Neural crest cell (in vitro differentiated cells): ENCODE results near the gene FABP2. TPM values are rescaled to one million over a fixed set of nuclear protein-coding genes. Genes with fewer than 3 reads are reported as not detected.

ENCODE experiments used
- DNase-seq: peaks from one replicate; pipeline ENCODE4 v3.0.0; 2021; ENCODE audit warnings: low read depth, mixed read lengths, low spot score
- H3K27ac Mint-ChIP-seq: one replicate; pipeline ENCODE4 v1.8.0; 2021; ENCODE audit warnings: mild to moderate bottlenecking, mixed read lengths; ENCODE audit not compliant: unreplicated experiment
- H3K27me3 Mint-ChIP-seq: 2 replicates; pipeline ENCODE4 v1.8.0; 2021; ENCODE audit warnings: low read depth, mild to moderate bottlenecking, mixed read lengths
- H3K36me3 Mint-ChIP-seq: 2 replicates; pipeline ENCODE4 v1.8.0; 2021; ENCODE audit warnings: low read depth, mild to moderate bottlenecking, mixed read lengths
- H3K4me1 Mint-ChIP-seq: 2 replicates; pipeline ENCODE4 v1.8.0; 2021; ENCODE audit warnings: mixed read lengths
- H3K4me3 Mint-ChIP-seq: one replicate; pipeline ENCODE4 v1.8.0; 2021; ENCODE audit warnings: mild to moderate bottlenecking, mixed read lengths
- H3K9me3 Mint-ChIP-seq: 2 replicates; pipeline ENCODE4 v1.8.0; 2021; ENCODE audit warnings: mixed read lengths
- CTCF ChIP-seq: fragments of 200-600 bp; sonication (generic); conservative IDR thresholded peaks from 2 replicates; pipeline ENCODE4 v1.5.0; 2021; ENCODE audit warnings: antibody characterized with exemption, mild to moderate bottlenecking
- total RNA-seq: library from RNA; stranded (reverse); gene quantifications from 2 replicates; pipeline ENCODE4 v1.2.1, GENCODE V29; 2021

FABP2 gene
- total RNA-seq, 1 donor from 2014 or later, result not detected

GRCh38 chr4:119315036-119315435 lies 6.9 kb downstream of the FABP2 start:
- Mint-ChIP-seq H3K9me3 (no peaks in the 10 kb centered on the region), H3K36me3 (no peaks in the 10 kb centered on the region), H3K4me1 (no peaks in the 10 kb centered on the region), H3K27me3 (peaks cover 47% of the 10 kb centered on the region), H3K27ac (no peak overlapping the region), H3K4me3 (no peak overlapping the region)
- DNase-seq, result no peak
- no peak for TF ChIP-seq CTCF

- H3K4me1 Mint-ChIP-seq, result no peaks in the 10 kb centered on the region
- no peak overlapping the region for H3K4me3 Mint-ChIP-seq
- DNase-seq, result no peak
- H3K9me3 Mint-ChIP-seq, result no peaks in the 10 kb centered on the region
- TF ChIP-seq CTCF, result peak; percentile 69
- H3K36me3 Mint-ChIP-seq, result no peaks in the 10 kb centered on the region
- H3K27ac Mint-ChIP-seq, result no peak overlapping the region
- peaks cover 44% of the 10 kb centered on the region for H3K27me3 Mint-ChIP-seq
Observed at GRCh38 chr4:119314356-119314755, 7.6 kb downstream of the FABP2 start.

GRCh38 chr4:119313237-119313636 lies 8.7 kb downstream of the FABP2 start:
- Mint-ChIP-seq H3K4me1 (no peaks in the 10 kb centered on the region), H3K36me3 (no peaks in the 10 kb centered on the region), H3K27ac (no peak overlapping the region), H3K4me3 (no peak overlapping the region), H3K9me3 (no peaks in the 10 kb centered on the region), H3K27me3 (peaks cover 45% of the 10 kb centered on the region)
- DNase-seq, result no peak
- no peak for TF ChIP-seq CTCF

- Mint-ChIP-seq H3K27ac (no peak overlapping the region), H3K9me3 (no peaks in the 10 kb centered on the region), H3K36me3 (no peaks in the 10 kb centered on the region), H3K4me1 (no peaks in the 10 kb centered on the region), H3K4me3 (no peak overlapping the region), H3K27me3 (peaks cover 32% of the 10 kb centered on the region)
- no peak for DNase-seq
- no peak for TF ChIP-seq CTCF
Observed at GRCh38 chr4:119310826-119311225, 11.1 kb downstream of the FABP2 start.

GRCh38 chr4:119307606-119308005 lies 14.3 kb downstream of the FABP2 start:
- no peaks in the 10 kb centered on the region for H3K36me3 Mint-ChIP-seq
- TF ChIP-seq CTCF, result no peak
- H3K4me3 Mint-ChIP-seq, result no peak overlapping the region
- no peaks in the 10 kb centered on the region for H3K9me3 Mint-ChIP-seq
- DNase-seq, result no peak
- no peaks in the 10 kb centered on the region for H3K4me1 Mint-ChIP-seq
- H3K27ac Mint-ChIP-seq, result no peak overlapping the region
- H3K27me3 Mint-ChIP-seq, result peaks cover 6% of the 10 kb centered on the region

GRCh38 chr4:119304431-119304830 lies 17.5 kb downstream of the FABP2 start:
- Mint-ChIP-seq H3K4me3 (no peak overlapping the region), H3K4me1 (peaks cover 13% of the 10 kb centered on the region), H3K36me3 (no peaks in the 10 kb centered on the region), H3K9me3 (no peaks in the 10 kb centered on the region), H3K27me3 (peaks cover 2% of the 10 kb centered on the region), H3K27ac (no peak overlapping the region)
- no peak for TF ChIP-seq CTCF
- DNase-seq, result no peak
